Muscle of leg (tissue), 11 donors: ENCODE results near the gene PRIM2. TPM values are rescaled to one million over a fixed set of nuclear protein-coding genes. Genes with fewer than 3 reads are reported as not detected.
"Not testable (repeated sequence)": the region's sequence is repeated elsewhere in the genome, so short reads cannot be mapped to it uniquely, and the experiment has no call there.

ENCODE experiments used
- DNase-seq: peaks from one replicate; pipeline ENCODE4 v3.0.0; 2013
- H3K27ac ChIP-seq: one replicate; pipeline ENCODE4 v1.5.1; 2013; ENCODE audit warnings: mild to moderate bottlenecking, low read length, control low read depth
- H3K27me3 ChIP-seq: one replicate; pipeline ENCODE4 v1.6.1; 2013; ENCODE audit warnings: low read length; ENCODE audit not compliant: control insufficient read depth, insufficient read depth
- H3K36me3 ChIP-seq: one replicate; pipeline ENCODE4 v1.6.1; 2013; ENCODE audit warnings: low read length; ENCODE audit not compliant: control insufficient read depth, insufficient read depth
- H3K4me1 ChIP-seq: one replicate; pipeline ENCODE4 v1.6.1; 2013; ENCODE audit warnings: low read length; ENCODE audit not compliant: control insufficient read depth, insufficient read depth
- H3K4me3 ChIP-seq: one replicate; pipeline ENCODE4 v1.5.1; 2013; ENCODE audit warnings: low read length, control low read depth
- H3K9me3 ChIP-seq: replicated peaks from 2 replicates; pipeline ENCODE4 v1.6.1; 2013; ENCODE audit warnings: low read depth, low read length; ENCODE audit not compliant: control insufficient read depth
- WGBS: methylation state at CpG from one replicate; pipeline ENCODE4 v1.1.5; 2013; ENCODE audit warnings: missing lambda C conversion rate; ENCODE audit not compliant: insufficient coverage; 5-methylcytosine and 5-hydroxymethylcytosine counted together
- polyA plus RNA-seq, 8 donors: library from polyadenylated mRNA; unstranded; fragments of 120-200 nt; gene quantifications; one replicate each; pipeline versions ENCODE4 v1.2.1 to v1.2.3, GENCODE V29; 2013; ENCODE audit warnings: inconsistent platforms in 1 of 8, low replicate concordance in 1 of 8; ENCODE audit not compliant: insufficient read length in 8 of 8, insufficient read depth in 1 of 8
- total RNA-seq: library from RNA; stranded (reverse); fragments of 120-200 nt; gene quantifications from one replicate; pipeline ENCODE4 v1.2.4, GENCODE V29; 2013

The PRIM2 gene
- total and polyA plus RNA-seq, 9 donors: 6.1 to 13.2 (median 7.0) TPM

DNA sequence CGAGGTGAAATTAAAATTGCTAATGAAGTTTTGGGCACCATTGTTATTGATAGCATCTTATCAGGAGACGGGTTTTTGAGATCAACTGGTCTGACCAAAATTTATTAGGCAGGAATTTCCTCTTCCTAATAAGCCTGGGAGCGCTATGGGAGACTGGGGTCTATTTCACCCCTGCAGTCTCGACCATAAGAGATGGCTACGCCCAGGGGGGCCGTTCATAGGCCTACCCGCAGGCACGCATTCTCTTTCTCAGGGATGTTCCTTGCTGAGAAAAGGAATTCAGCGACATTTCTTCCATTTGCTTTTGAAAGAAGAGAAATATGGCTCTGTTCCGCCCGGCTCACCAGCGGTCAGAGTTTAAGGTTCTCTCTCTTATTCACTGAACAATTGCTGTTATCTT is 201.8 kb downstream of the PRIM2 start:
- DNase-seq: not testable (repeated sequence)

DNA sequence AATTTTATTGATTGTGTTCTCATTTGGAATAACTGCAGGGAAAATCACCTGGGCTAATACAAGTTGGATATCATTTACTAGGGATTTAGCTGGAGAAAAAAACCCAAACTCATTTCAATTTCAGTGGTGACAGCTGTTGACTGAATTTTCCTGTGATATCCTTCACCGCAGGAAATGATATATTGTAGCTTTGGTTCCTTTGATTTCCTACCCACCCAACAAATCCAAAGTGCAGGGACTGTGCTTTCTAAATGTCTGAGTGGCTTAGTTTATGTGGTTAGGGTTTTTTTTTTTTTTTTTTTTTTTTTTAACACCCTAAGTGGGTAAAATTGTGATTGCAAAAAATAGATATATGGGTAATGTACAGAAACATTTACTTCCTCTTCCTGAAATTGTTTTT is 203.7 kb downstream of the PRIM2 start:
- not testable (repeated sequence) for H3K27ac ChIP-seq, H3K4me3 ChIP-seq, DNase-seq, H3K4me1 ChIP-seq, H3K27me3 ChIP-seq, H3K9me3 ChIP-seq, H3K36me3 ChIP-seq
- WGBS: no CpG with 5 or more reads among the region's 1 CpG

More for the DNA sequence above, 201.8 kb downstream of the PRIM2 start:
- H3K36me3 ChIP-seq, H3K27ac ChIP-seq, H3K27me3 ChIP-seq, H3K4me1 ChIP-seq, H3K4me3 ChIP-seq, H3K9me3 ChIP-seq: not testable (repeated sequence)
- WGBS: 41% methylated on average over 5 of the region's 12 CpGs

DNA sequence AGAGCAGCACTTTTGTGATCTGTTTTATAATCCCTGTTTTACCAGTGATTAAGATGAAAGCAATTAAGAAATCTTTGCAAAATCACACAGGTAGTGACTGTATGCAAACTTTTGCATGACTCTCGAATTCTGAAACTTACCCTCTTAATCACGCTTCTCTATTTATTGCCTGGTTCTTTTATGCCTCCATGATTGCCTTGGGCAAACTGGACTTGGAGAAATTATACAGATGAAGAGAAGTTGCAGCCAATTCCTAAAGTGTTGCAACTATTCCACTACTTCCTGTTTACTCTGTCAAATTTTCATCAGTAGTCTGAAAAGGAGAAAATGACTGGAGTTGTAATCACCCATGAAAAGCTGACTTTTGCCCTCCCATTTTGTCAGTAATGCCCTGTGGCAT is 205.8 kb downstream of the PRIM2 start:
- H3K27ac ChIP-seq, H3K9me3 ChIP-seq, H3K4me3 ChIP-seq, H3K27me3 ChIP-seq, H3K4me1 ChIP-seq, DNase-seq, H3K36me3 ChIP-seq: not testable (repeated sequence)
- no CpG with 5 or more reads among the region's 2 CpGs for WGBS

DNA sequence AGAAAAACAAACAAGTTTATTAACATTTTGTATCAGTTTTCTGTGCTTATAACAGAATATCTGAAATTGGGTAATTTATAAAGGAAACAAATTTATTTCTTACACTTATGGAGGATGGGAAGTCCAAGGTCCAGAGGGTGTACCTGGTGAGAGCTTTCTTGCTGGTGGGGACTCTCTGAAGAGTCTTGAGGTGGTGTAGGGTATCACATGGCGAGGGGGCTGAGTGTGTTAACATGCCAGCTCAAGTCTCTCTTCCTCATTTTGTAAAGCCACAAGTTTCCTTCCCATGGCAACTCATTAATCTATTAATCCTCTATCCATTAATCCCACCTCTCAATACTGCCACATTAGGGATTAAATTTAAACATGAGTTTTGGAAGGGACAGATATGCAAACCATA is 212.3 kb downstream of the PRIM2 start:
- not testable (repeated sequence) for H3K36me3 ChIP-seq, H3K9me3 ChIP-seq, H3K4me1 ChIP-seq, H3K4me3 ChIP-seq, H3K27me3 ChIP-seq, H3K27ac ChIP-seq, DNase-seq
- WGBS: no CpG with 5 or more reads among the region's 1 CpG

DNA sequence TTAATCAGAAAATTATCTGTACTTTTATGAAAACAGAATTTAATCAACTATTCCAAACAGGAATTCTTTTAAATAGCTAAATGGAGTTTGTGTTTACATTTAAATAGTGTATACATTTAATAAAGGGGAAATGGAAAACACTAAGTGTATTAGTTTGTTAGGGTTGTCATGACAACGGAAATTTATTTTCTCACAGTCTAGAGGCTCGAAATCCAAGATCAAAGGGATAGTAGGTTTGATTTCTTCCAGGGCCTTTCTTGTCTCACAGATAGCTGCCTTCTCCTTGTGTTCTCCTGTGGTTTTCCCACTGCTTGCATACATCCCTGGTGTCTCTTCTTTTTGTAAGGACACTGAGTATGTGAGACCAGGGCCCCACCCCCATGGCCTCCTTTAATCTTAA is 215.2 kb downstream of the PRIM2 start:
- not testable (repeated sequence) for H3K27me3 ChIP-seq, DNase-seq, H3K27ac ChIP-seq, H3K4me1 ChIP-seq, H3K4me3 ChIP-seq, H3K9me3 ChIP-seq, H3K36me3 ChIP-seq
- no CpG with 5 or more reads among the region's 2 CpGs for WGBS

DNA sequence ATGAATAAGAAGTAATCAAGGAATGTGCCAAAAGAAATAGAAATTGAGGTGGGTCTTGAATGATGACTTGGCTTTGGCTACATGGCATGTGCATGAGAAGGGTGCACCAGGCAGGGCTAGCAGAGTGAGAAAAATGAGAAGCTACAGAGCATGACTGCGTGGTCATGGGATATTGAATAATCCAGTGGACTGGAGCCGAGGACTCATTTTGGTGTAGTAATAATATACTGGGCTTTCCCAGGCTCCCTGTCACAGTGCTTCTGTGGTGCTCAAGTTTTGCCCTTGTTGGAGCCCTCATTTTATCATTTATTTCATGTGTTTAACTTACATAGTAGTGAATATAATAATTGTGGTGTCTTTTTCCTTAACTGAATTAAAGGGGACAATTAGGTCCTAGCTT is 217.7 kb downstream of the PRIM2 start:
- H3K9me3 ChIP-seq, H3K27me3 ChIP-seq, H3K27ac ChIP-seq, H3K36me3 ChIP-seq, H3K4me1 ChIP-seq, DNase-seq, H3K4me3 ChIP-seq: not testable (repeated sequence)
- no CpG with 5 or more reads among the region's 2 CpGs for WGBS

DNA sequence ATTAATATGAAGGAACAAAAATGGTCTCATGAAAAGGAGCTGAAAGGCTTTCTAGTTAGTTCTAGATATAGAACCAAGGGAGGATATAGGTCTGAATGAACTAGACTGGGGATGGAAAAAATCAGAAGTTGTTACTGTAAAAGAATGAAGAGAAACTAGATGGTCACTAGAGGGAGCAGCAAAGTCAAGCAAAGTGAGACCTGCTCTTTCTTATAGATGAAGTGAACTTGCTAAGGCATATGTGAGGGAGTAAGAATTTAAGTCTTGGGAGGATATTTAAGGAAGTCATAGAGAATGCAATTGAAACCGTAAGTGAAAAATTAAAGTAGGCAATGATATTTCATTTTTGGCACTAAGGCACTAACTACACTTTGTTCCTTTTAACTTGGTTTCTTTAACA is 218.6 kb downstream of the PRIM2 start:
- DNase-seq: peak; percentile 52
- H3K4me1 ChIP-seq, H3K4me3 ChIP-seq, H3K27ac ChIP-seq, H3K9me3 ChIP-seq, H3K27me3 ChIP-seq, H3K36me3 ChIP-seq: not testable (repeated sequence)
- no CpG with 5 or more reads among the region's 1 CpG for WGBS

DNA sequence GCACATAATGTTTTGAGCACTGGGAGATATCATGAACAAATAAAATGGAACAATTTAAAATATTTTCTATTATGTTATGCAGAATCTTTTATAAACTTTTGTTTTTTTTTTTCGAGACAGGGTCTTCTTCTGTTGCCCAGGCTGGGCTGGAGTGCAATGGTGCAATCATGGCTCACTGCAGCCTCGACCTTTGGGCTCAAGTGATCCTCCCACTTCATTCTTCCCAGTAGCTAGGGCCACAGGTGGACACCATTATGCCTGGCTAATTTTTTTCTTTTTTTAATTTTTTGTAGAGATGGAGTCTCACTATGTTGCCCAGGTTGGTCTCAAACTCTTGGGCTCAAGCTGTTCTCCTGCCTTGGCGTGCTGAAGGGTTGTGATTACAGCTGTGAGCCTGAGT is 220.5 kb downstream of the PRIM2 start:
- H3K9me3 ChIP-seq, H3K36me3 ChIP-seq, H3K27ac ChIP-seq, H3K27me3 ChIP-seq, H3K4me1 ChIP-seq, DNase-seq, H3K4me3 ChIP-seq: not testable (repeated sequence)
- WGBS: no CpG with 5 or more reads among the region's 3 CpGs

DNA sequence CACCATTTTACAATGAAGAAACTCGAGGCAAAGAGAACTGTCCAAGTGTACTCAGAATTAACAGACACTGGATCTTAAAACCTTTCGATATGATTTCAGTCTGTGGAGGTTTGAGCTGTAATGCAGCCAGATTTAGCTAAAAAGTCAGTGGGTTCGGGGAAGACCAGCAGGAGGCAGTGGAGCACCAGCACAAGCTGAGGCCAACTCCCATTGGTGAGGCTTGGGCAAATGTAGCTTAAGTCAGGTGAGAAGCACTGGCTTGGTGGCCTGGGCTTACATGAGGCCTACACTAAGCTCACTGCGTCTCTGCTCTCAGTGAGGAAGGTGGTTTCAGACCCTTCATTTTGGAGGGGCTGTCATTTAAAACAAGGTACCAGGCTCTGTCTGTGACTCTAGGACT is 234.5 kb downstream of the PRIM2 start:
- not testable (repeated sequence) for H3K27me3 ChIP-seq, DNase-seq, H3K4me3 ChIP-seq, H3K36me3 ChIP-seq, H3K9me3 ChIP-seq, H3K4me1 ChIP-seq, H3K27ac ChIP-seq
- no CpG with 5 or more reads among the region's 4 CpGs for WGBS

DNA sequence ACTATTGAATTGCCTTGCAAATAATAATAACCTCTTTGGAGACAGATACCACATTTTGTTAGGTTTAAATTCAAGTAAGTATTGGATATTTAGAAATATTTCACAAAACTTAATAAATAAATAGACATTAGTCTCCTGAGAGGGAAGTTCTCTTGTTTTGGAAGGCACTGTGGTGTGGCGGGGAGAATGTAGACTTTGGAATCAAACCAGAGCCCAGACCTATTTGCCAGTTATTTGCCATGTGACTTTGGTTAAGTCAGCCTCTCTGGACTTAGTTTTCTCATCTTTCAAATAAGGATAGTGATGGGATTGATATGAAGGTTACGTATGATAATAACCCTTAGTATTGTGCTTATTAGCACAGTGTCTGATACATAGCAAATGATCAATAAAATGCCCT is 240.4 kb downstream of the PRIM2 start:
- H3K27me3 ChIP-seq, DNase-seq, H3K4me3 ChIP-seq, H3K36me3 ChIP-seq, H3K9me3 ChIP-seq, H3K27ac ChIP-seq, H3K4me1 ChIP-seq: not testable (repeated sequence)
- WGBS: no CpG with 5 or more reads among the region's 2 CpGs

DNA sequence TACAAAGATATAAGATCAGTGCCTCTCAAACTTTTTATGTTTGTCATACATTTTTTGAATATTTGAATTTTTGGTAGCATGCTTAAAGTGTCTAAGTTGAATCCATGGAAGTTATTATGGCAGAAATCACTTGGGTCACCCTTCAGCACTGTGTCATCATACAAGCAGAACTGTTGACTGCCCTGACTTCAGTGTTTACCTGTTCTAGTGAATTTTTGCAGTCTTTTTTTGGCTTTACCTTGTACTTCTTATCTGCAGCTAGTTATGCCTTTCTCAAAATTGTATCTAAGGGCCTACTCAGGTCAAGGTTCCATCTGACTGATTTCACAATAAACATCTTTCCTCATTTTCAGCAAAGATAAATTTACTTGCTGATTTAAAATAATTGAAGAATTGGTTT is 241.7 kb downstream of the PRIM2 start:
- not testable (repeated sequence) for H3K36me3 ChIP-seq, H3K9me3 ChIP-seq, H3K4me1 ChIP-seq, H3K4me3 ChIP-seq, DNase-seq, H3K27me3 ChIP-seq, H3K27ac ChIP-seq
